Aorta (tissue), 5 donors: Measurements from ENCODE around the gene URI1. TPM values are rescaled to one million over a fixed set of nuclear protein-coding genes. Genes with fewer than 3 reads are reported as not detected.

Experiments used
- ATAC-seq: fragments of 200-7000 bp; cut with Tn5 transposase; one replicate; pipeline ENCODE4 v1.9.1; 2022; ENCODE audit warnings: moderate library complexity; ENCODE audit not compliant: low FRiP score
- DNase-seq, 2 donors: peaks; one replicate each; pipeline ENCODE4 v3.0.0-alpha.2; 2020
- H3K27ac ChIP-seq, 2 donors: one replicate each; pipeline ENCODE4 v1.5.1; 2013; ENCODE audit warnings: low read length in 2 of 2, mild to moderate bottlenecking in 2 of 2, moderate library complexity in 2 of 2, control low read depth in 1 of 2, inconsistent platforms in 1 of 2, low read depth in 1 of 2
- H3K27me3 ChIP-seq, 2 donors: one replicate each; pipeline ENCODE4 v1.6.1; 2013; ENCODE audit warnings: control low read depth in 1 of 2, low read length in 1 of 2, mild to moderate bottlenecking in 1 of 2, moderate library complexity in 1 of 2; ENCODE audit not compliant: insufficient read depth in 2 of 2, control insufficient read depth in 1 of 2
- H3K36me3 ChIP-seq, 2 donors: one replicate each; pipeline ENCODE4 v1.6.1; 2013; ENCODE audit warnings: control low read depth in 1 of 2, low read length in 1 of 2, mild to moderate bottlenecking in 1 of 2; ENCODE audit not compliant: insufficient read depth in 2 of 2, control insufficient read depth in 1 of 2
- H3K4me1 ChIP-seq, 2 donors: one replicate each; pipeline ENCODE4 v1.6.1; 2013; ENCODE audit warnings: low read length in 2 of 2, control low read depth in 1 of 2, mild to moderate bottlenecking in 1 of 2, moderate library complexity in 1 of 2; ENCODE audit not compliant: insufficient read depth in 2 of 2, control insufficient read depth in 1 of 2
- H3K4me3 ChIP-seq, 2 donors: one replicate each; pipeline ENCODE4 v1.5.1; 2013; ENCODE audit warnings: low read length in 2 of 2, control low read depth in 1 of 2, mild to moderate bottlenecking in 1 of 2
- H3K9me3 ChIP-seq: one replicate; pipeline ENCODE4 v1.6.1; 2013; ENCODE audit warnings: mild to moderate bottlenecking, low read length; ENCODE audit not compliant: control insufficient read depth
- WGBS, 2 donors: extraction: QIAGEN DNeasy Blood & Tissue Kit; methylation state at CpG; one replicate each; pipeline ENCODE4 v1.1.7; 2013; 5-methylcytosine and 5-hydroxymethylcytosine counted together
- intact Hi-C, 2 donors: fragments of 100-400 bp; cut with DNase I; formaldehyde crosslinking; loops; one replicate each; pipeline versions ENCODE4 v1.14.2 to v1.15.0; 2022
- polyA plus RNA-seq, 2 donors: library from polyadenylated mRNA; stranded (reverse); fragments of 200-250 nt; gene quantifications; one replicate each; pipeline ENCODE4 v1.2.3, GENCODE V29; 2013
- total RNA-seq, 2 donors: library from RNA; stranded (reverse); fragmentation: NEBNext Ultra II Directional; extraction: Animal tissue kit (Norgen Biotek cat#: 25700); gene quantifications; one replicate each; pipeline ENCODE4 v1.2.1, GENCODE V29; 2021
- donor health status: healthy with polysubstance abuse.
- donor health status: Bipolar disorder and iron deficiency.
- donor health status: DM: no; HTN: no; CAD: no.
- donor health status: DM: no; HTN: no; CAD: no.
- donor health status: DM: yes; HTN: yes; CAD: no.

Gene URI1
- total and polyA plus RNA-seq, 4 donors: 29.0 to 55.9 (median 44.1) TPM

GRCh38 chr19:30046522-30046921 lies 104.5 kb downstream of the URI1 start:
- DNase-seq (no peak), ATAC-seq (no peak)
- WGBS, 2 donors: 44% methylated on average over 4 of the region's 4 CpGs
- H3K27ac ChIP-seq: no peak overlapping the region
- no peak overlapping the region for H3K4me3 ChIP-seq
- H3K27me3 ChIP-seq: no peaks in the 10 kb centered on the region
- no peaks in the 10 kb centered on the region for H3K36me3 ChIP-seq
- no peaks in the 10 kb centered on the region for H3K9me3 ChIP-seq
- intact Hi-C loops: no loop called here
- H3K4me1 ChIP-seq: no peaks in the 10 kb centered on the region

DNA sequence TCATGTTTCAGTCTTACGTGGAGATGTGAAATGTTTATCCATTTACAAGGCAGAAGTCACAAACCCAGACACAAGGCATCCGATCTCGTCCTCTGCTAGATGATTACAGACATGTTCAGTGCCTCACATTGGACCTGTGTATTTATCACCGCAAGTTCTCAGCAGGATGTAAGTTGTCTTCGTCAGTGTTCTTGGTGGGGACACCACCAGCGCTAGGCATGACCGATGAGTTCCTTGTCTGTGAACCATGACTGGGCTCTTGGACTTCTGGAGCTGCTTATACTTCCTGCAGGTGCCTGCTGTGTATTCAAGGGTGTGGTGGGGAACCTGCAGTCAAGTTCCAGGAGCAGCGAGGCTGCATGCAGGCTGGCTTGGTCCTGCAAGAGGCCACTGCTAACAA lies 105.4 kb downstream of the URI1 start:
- Histone ChIP-seq H3K36me3 (no peaks in the 10 kb centered on the region), H3K27me3 (no peaks in the 10 kb centered on the region), H3K4me1 (no peaks in the 10 kb centered on the region), H3K9me3 (no peaks in the 10 kb centered on the region), H3K27ac (no peak overlapping the region), H3K4me3 (no peak overlapping the region)
- WGBS, 2 donors: 83 to 88% methylated on average over 8 of the region's 8 CpGs
- ATAC-seq: no peak
- no peak for DNase-seq
- intact Hi-C loops: no loop called here

- WGBS, 2 donors: 61 to 75% methylated on average over 4 of the region's 4 CpGs
- no peaks in the 10 kb centered on the region for H3K36me3 ChIP-seq
- intact Hi-C loops: no loop called here
- no peak overlapping the region for H3K4me3 ChIP-seq
- ATAC-seq: no peak
- no peaks in the 10 kb centered on the region for H3K27me3 ChIP-seq
- H3K4me1 ChIP-seq: no peaks in the 10 kb centered on the region
- no peak overlapping the region for H3K27ac ChIP-seq
- H3K9me3 ChIP-seq: no peaks in the 10 kb centered on the region
- DNase-seq: no peak
Measured at GRCh38 chr19:30049226-30049625, 107.2 kb downstream of the URI1 start.

DNA sequence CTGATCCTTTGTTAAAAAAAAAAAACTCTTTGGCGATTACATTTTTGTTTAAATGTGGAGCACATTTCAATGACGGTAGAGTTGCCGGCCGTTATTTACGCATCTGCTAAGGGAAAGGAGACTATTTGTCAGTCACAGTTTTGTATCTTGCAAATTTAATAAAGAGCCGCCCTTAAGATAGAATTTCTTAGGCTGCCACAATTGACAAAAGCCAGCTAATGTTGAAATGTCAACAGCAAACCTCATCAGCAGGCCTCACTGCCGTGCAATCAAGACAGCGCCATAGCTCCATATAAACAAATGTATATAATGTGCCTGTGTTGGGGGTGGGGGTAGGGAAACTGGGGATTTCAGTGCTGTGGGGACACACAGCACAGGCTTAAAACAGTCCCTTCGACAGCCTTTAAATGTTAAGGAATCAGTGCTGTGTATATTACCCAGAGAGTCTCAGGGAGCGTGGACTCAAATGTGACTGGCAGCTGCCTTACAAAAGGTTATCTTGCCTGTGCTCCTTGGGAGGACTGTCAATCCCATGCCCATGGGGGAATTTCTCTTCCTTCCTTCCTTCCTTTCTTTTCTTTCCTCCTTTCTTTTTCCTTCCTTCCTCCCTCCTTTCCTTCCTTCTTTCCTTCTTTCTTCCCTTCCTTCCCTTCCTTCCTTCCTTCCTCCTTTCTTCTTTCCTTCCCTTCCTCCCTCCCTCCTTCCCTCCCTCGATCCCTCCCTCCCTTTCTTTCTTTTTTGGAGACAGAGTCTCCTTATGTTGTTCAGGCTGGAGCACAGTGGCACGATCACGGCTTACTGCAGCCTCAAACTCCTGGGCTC lies 108.0 kb downstream of the URI1 start:
- no peak for DNase-seq
- no peaks in the 10 kb centered on the region for H3K9me3 ChIP-seq
- no peaks in the 10 kb centered on the region for H3K27me3 ChIP-seq
- no peaks in the 10 kb centered on the region for H3K36me3 ChIP-seq
- no peak overlapping the region for H3K4me3 ChIP-seq
- ATAC-seq: no peak
- 54 to 60% methylated on average over 13 of the region's 13 CpGs for WGBS, 2 donors
- H3K27ac ChIP-seq: no peak overlapping the region
- intact Hi-C loops: no loop called here
- no peaks in the 10 kb centered on the region for H3K4me1 ChIP-seq

- H3K27me3 ChIP-seq: no peaks in the 10 kb centered on the region
- no peaks in the 10 kb centered on the region for H3K4me1 ChIP-seq
- 87 to 90% methylated on average over 18 of the region's 18 CpGs for WGBS, 2 donors
- no peak for DNase-seq
- H3K4me3 ChIP-seq: no peak overlapping the region
- no peak overlapping the region for H3K27ac ChIP-seq
- H3K9me3 ChIP-seq: no peaks in the 10 kb centered on the region
- intact Hi-C loops: no loop called here
- no peak for ATAC-seq
- H3K36me3 ChIP-seq: no peaks in the 10 kb centered on the region
Measured at GRCh38 chr19:30052122-30053075, 110.4 kb downstream of the URI1 start.

GRCh38 chr19:30053558-30053957 lies 111.5 kb downstream of the URI1 start:
- DNase-seq: no peak
- intact Hi-C loops: no loop called here
- no peaks in the 10 kb centered on the region for H3K9me3 ChIP-seq
- no peak overlapping the region for H3K4me3 ChIP-seq
- H3K36me3 ChIP-seq: no peaks in the 10 kb centered on the region
- 82 to 88% methylated on average over 11 to 18 of the region's 18 CpGs for WGBS, 2 donors
- H3K27ac ChIP-seq: no peak overlapping the region
- no peaks in the 10 kb centered on the region for H3K4me1 ChIP-seq
- no peak for ATAC-seq
- no peaks in the 10 kb centered on the region for H3K27me3 ChIP-seq

DNA sequence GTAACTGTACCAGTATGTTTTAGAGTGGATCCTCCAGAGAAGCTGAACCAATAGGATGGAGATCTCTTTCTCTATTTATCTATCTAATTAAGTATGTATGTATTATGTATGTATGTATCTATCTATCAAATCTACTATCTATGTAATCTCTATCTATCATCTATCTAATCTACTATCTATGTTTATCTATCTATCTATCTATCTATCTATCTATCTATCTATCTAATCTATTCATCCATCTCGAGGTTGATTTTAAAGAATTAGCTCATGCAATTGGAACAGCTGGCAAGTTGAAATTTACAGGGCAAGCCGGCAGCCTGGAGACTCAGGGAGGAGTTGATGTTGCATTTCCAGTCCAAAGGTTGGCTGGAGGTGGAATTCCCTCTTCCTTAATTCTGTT lies 112.2 kb downstream of the URI1 start:
- no peaks in the 10 kb centered on the region for H3K9me3 ChIP-seq
- no peak overlapping the region for H3K4me3 ChIP-seq
- H3K27me3 ChIP-seq: no peaks in the 10 kb centered on the region
- ATAC-seq (no peak), DNase-seq (no peak)
- no peaks in the 10 kb centered on the region for H3K36me3 ChIP-seq
- no peaks in the 10 kb centered on the region for H3K4me1 ChIP-seq
- intact Hi-C loops: no loop called here
- H3K27ac ChIP-seq: no peak overlapping the region
- WGBS, 2 donors: 62 to 70% methylated on average over 2 of the region's 2 CpGs

DNA sequence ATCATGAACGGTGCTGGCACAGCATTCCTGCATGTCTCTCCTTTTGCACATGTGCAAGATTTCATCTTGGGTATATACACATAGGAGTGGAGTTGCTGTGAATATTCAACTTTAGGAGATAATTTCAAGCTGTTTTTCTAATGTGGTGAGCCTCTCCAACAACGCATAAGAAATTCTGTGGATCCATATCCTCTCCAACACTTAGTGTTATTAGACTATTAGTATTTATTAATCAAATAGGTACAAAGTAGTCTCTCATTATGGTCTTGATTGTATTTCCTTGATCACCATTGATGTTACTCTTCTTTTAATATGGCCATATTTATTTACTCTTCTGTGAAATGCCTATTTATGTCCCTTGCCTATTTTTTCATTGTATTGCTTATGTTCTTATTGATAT lies 114.5 kb downstream of the URI1 start:
- H3K27me3 ChIP-seq: no peaks in the 10 kb centered on the region
- ATAC-seq: no peak
- no peaks in the 10 kb centered on the region for H3K9me3 ChIP-seq
- no peaks in the 10 kb centered on the region for H3K36me3 ChIP-seq
- no peaks in the 10 kb centered on the region for H3K4me1 ChIP-seq
- H3K27ac ChIP-seq: no peak overlapping the region
- DNase-seq: no peak
- 94 to 95% methylated on average over 2 of the region's 2 CpGs for WGBS, 2 donors
- no peak overlapping the region for H3K4me3 ChIP-seq
- intact Hi-C loops: no loop called here
